Lung (tissue), 12 donors: ENCODE data around the gene ZNF804B. TPM values are rescaled to one million over a fixed set of nuclear protein-coding genes. Genes with fewer than 3 reads are reported as not detected.

Experiments used
- ATAC-seq: fragments of 200-7000 bp; cut with Tn5 transposase; one replicate; pipeline ENCODE4 v1.9.1; 2020; ENCODE audit warnings: moderate number of reproducible peaks; ENCODE audit not compliant: insufficient read depth, low FRiP score
- DNase-seq, 3 donors: peaks; one replicate each; pipeline ENCODE4 v3.0.0-alpha.2; 2013 to 2017
- H3K27ac ChIP-seq, 2 donors: one replicate each; pipeline ENCODE4 v1.5.1; 2013; ENCODE audit warnings: mild to moderate bottlenecking in 2 of 2, moderate library complexity in 2 of 2, control low read depth in 1 of 2, inconsistent platforms in 1 of 2, low read depth in 1 of 2, low read length in 1 of 2
- H3K27me3 ChIP-seq, 3 donors: one replicate each; pipeline ENCODE4 v1.5.1; 2013; ENCODE audit warnings: low read length in 2 of 3; ENCODE audit not compliant: control insufficient read depth in 3 of 3, insufficient read depth in 3 of 3
- H3K36me3 ChIP-seq, 4 donors: one replicate each; pipeline ENCODE4 v1.5.1; 2013; ENCODE audit warnings: low read length in 4 of 4, mild to moderate bottlenecking in 1 of 4, moderate library complexity in 1 of 4; ENCODE audit not compliant: control insufficient read depth in 4 of 4, insufficient read depth in 4 of 4
- H3K4me1 ChIP-seq, 5 donors: one replicate each; pipeline ENCODE4 v1.5.1; 2013; ENCODE audit warnings: low read length in 5 of 5, mild to moderate bottlenecking in 2 of 5, moderate library complexity in 1 of 5; ENCODE audit not compliant: control insufficient read depth in 5 of 5, insufficient read depth in 5 of 5
- H3K4me3 ChIP-seq: one replicate; pipeline ENCODE4 v1.5.1; 2013; ENCODE audit warnings: mild to moderate bottlenecking, control low read depth, moderate library complexity
- H3K9ac ChIP-seq, 2 donors: one replicate each; pipeline ENCODE4 v1.5.1; 2013; ENCODE audit warnings: low read length in 2 of 2, control low read depth in 1 of 2; ENCODE audit not compliant: insufficient read depth in 1 of 2
- H3K9me3 ChIP-seq, 4 donors: one replicate each; pipeline ENCODE4 v1.5.1; 2013; ENCODE audit warnings: low read length in 3 of 4, mild to moderate bottlenecking in 1 of 4, moderate library complexity in 1 of 4; ENCODE audit not compliant: control insufficient read depth in 4 of 4, insufficient read depth in 3 of 4
- WGBS, 2 donors: extraction: QIAGEN DNeasy Blood & Tissue Kit; methylation state at CpG; one replicate each; pipeline ENCODE4 v1.1.7; 2013; 5-methylcytosine and 5-hydroxymethylcytosine counted together
- polyA plus RNA-seq, 2 donors: library from polyadenylated mRNA; stranded (reverse); fragments of 200-250 nt; gene quantifications; one replicate each; pipeline ENCODE4 v1.2.1, GENCODE V29; 2013
- total RNA-seq, 2 donors: library from RNA; depleted of rRNA in 1 of 2; stranded (reverse); fragments of >200 nt in 1 of 2; gene quantifications; one replicate each; pipeline ENCODE4 v1.2.1, GENCODE V29; 2014 to 2021
- TF ChIP-seq, protein P1 (sequence below): IDR thresholded peaks from 2 replicates; pipeline ENCODE4 v1.5.1; 2012; ENCODE audit warnings: mild to moderate bottlenecking; ENCODE audit errors: control extremely low read depth, extremely low read depth
- donor health status: control.
- donor health status: control.
- donor health status: Bipolar disorder and iron deficiency.
- donor health status: healthy.
- donor health status: DM: yes; HTN: yes; CAD: no.

Gene ZNF804B
- total and polyA plus RNA-seq, 4 donors = not detected

DNA sequence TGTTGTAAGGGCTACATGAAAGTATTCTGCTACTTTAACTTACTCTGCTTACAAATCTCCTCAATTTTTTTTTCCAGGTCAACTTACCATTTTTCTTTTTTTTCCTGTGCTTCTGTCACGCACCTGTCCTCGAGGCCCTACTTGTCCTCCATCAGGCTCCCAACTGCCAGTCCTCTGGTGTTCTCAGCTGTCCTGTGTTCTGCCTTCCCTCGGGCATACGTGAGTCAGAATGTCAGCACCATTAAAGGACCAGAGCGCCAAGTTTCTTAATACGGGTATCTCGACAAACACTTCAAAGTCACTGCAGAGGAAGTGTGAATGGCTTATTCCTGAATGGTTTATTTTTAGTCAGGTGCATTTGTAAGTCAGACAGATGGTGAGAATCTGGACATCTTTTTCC, 36.1 kb downstream of the ZNF804B start, which contains the start of gene TEX47:
TEX47 (minus strand) TSS at position 185 of the 400 bp plus-strand sequence. CDS start 795 bp downstream, outside the sequence.
- Histone ChIP-seq H3K9me3 (no peaks in the 10 kb centered on the region), H3K27ac (no peak within 1 kb of the TSS), H3K4me3 (no peak within 1 kb of the TSS), H3K27me3 (no peaks in the 10 kb centered on the region), H3K9ac (no peak within 1 kb of the TSS), H3K36me3 (no peaks in the 10 kb centered on the region), H3K4me1 (no peaks in the 10 kb centered on the region)
- DNase-seq = no peak
- WGBS, 2 donors = 69 to 79% methylated on average over 7 of the region's 7 CpGs
- ATAC-seq = no peak
- TF ChIP-seq, protein P1, sequence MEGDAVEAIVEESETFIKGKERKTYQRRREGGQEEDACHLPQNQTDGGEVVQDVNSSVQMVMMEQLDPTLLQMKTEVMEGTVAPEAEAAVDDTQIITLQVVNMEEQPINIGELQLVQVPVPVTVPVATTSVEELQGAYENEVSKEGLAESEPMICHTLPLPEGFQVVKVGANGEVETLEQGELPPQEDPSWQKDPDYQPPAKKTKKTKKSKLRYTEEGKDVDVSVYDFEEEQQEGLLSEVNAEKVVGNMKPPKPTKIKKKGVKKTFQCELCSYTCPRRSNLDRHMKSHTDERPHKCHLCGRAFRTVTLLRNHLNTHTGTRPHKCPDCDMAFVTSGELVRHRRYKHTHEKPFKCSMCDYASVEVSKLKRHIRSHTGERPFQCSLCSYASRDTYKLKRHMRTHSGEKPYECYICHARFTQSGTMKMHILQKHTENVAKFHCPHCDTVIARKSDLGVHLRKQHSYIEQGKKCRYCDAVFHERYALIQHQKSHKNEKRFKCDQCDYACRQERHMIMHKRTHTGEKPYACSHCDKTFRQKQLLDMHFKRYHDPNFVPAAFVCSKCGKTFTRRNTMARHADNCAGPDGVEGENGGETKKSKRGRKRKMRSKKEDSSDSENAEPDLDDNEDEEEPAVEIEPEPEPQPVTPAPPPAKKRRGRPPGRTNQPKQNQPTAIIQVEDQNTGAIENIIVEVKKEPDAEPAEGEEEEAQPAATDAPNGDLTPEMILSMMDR = no peak

DNA sequence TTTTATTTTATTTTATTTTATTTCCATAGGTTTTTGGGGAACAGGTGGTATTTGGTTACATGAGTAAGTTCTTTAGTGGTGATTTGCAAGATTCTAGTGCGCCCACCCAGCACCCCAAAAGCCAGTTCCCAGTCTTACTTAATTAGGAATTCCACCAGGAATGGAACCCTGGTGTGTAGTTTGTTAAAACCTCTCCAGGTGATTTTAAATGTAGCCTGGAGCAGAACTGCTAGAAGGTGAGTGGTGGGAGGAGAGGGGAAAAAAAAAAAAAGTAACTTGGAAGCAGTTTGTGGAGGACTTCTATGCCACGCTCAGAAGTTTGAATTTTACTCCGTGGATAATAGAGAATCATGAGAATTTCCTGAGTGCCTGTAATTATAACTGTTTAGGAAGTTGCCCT, 41.5 kb downstream of the ZNF804B start:
- Histone ChIP-seq H3K27ac (no peak overlapping the region), H3K36me3 (no peaks in the 10 kb centered on the region), H3K27me3 (no peaks in the 10 kb centered on the region), H3K9me3 (no peaks in the 10 kb centered on the region), H3K9ac (no peak overlapping the region), H3K4me3 (no peak overlapping the region), H3K4me1 (no peaks in the 10 kb centered on the region)
- ATAC-seq (no peak), DNase-seq (no peak)
- TF ChIP-seq, protein P1 = no peak
- 57 to 69% methylated on average over 3 of the region's 3 CpGs for WGBS, 2 donors

DNA sequence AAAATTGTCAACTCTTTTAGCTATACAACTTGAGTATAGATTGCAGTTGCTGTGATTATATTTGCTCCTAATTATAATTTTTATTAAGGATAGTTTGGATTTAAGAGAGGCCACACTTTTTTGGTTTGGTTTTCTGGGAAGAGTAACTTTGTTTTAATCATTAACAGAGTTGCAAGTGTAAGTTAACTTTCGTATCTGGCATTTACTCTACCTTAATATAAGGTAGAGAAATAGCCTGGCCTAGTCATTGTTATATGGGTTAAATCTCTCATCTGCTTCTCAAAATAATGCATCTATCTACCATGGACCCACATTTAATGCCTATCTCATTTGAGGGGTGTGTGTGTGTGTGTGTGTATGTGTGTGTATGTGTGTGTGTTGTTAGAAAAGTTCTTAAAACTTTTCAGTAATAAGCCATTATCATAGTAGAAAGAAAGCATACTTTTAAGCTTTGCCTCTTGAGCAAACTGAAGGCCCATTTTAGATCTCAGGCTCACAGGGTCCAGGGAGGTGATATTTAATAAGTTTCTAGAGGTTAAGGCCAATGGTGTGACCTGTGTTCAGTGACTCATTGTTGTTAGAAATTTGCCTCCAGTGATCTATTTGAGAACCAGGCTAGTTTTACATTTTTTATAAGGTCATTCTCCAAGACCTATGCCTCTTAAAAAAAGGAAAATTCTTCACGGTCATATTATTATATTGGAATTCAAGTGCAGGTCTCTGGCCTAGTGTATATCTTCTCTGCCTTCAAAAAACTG, 47.0 kb downstream of the ZNF804B start:
- Histone ChIP-seq H3K9me3 (no peaks in the 10 kb centered on the region), H3K27ac (no peak overlapping the region), H3K4me3 (no peak overlapping the region), H3K27me3 (no peaks in the 10 kb centered on the region), H3K36me3 (no peaks in the 10 kb centered on the region), H3K9ac (no peak overlapping the region), H3K4me1 (no peaks in the 10 kb centered on the region)
- DNase-seq (no peak), ATAC-seq (no peak)
- TF ChIP-seq, protein P1 = no peak
- WGBS, 2 donors = 83 to 89% methylated on average over 2 of the region's 2 CpGs
